GM06990 (cell line): ENCODE results near the gene SRPX.

Source experiments
- DNase-seq: peaks from one replicate; pipeline ENCODE4 v3.0.0-alpha.2; 2011; ENCODE audit not compliant: insufficient read length; ENCODE audit errors: extremely low read depth
- H3K27me3 ChIP-seq: replicated peaks from 2 replicates; pipeline ENCODE4 v1.6.0; 2011; ENCODE audit warnings: low read length; ENCODE audit not compliant: control insufficient read depth, insufficient read depth
- H3K36me3 ChIP-seq: 2 replicates; pipeline ENCODE4 v1.5.1; 2011; ENCODE audit warnings: low read length; ENCODE audit not compliant: control insufficient read depth, insufficient read depth
- H3K4me3 ChIP-seq: replicated peaks from 2 replicates; pipeline ENCODE4 v1.5.1; 2011; ENCODE audit warnings: low read depth, mild to moderate bottlenecking, control low read depth, low read length
- CTCF ChIP-seq: IDR thresholded peaks from 2 replicates; pipeline ENCODE4 v1.5.1; 2011; ENCODE audit warnings: low read length, control low read depth, mild to moderate bottlenecking, inconsistent platforms; ENCODE audit not compliant: insufficient read depth, poor library complexity, severe bottlenecking

The SRPX gene

GRCh38 chrX:38149016-38149415, 71.7 kb downstream of the SRPX start:
- H3K36me3 ChIP-seq = no peaks in the 10 kb centered on the region
- no peak overlapping the region for H3K4me3 ChIP-seq
- no peak for TF ChIP-seq CTCF
- no peaks in the 10 kb centered on the region for H3K27me3 ChIP-seq
- no peak for DNase-seq

- Histone ChIP-seq H3K4me3 (no peak overlapping the region), H3K27me3 (no peaks in the 10 kb centered on the region), H3K36me3 (no peaks in the 10 kb centered on the region)
- no peak for DNase-seq
- no peak for TF ChIP-seq CTCF
These were observed 78.1 kb downstream of the SRPX start for GRCh38 chrX:38142610-38143009.

- Histone ChIP-seq H3K27me3 (no peaks in the 10 kb centered on the region), H3K36me3 (no peaks in the 10 kb centered on the region), H3K4me3 (no peak overlapping the region)
- TF ChIP-seq CTCF = no peak
- DNase-seq = no peak
These were observed 81.8 kb downstream of the SRPX start for GRCh38 chrX:38138900-38139299.

- Histone ChIP-seq H3K27me3 (no peaks in the 10 kb centered on the region), H3K36me3 (no peaks in the 10 kb centered on the region), H3K4me3 (no peak overlapping the region)
- no peak for TF ChIP-seq CTCF
- DNase-seq = no peak
These were observed 82.3 kb downstream of the SRPX start for GRCh38 chrX:38138157-38138891.

GRCh38 chrX:38129366-38129765, 91.3 kb downstream of the SRPX start:
- no peak overlapping the region for H3K4me3 ChIP-seq
- no peaks in the 10 kb centered on the region for H3K36me3 ChIP-seq
- H3K27me3 ChIP-seq = no peaks in the 10 kb centered on the region
- DNase-seq = no peak
- TF ChIP-seq CTCF = no peak

GRCh38 chrX:38127961-38128360, 92.7 kb downstream of the SRPX start:
- no peaks in the 10 kb centered on the region for H3K27me3 ChIP-seq
- no peak for TF ChIP-seq CTCF
- H3K4me3 ChIP-seq = no peak overlapping the region

More at GRCh38 chrX:38127961-38128360, 92.7 kb downstream of the SRPX start:
- no peak for DNase-seq
- no peaks in the 10 kb centered on the region for H3K36me3 ChIP-seq
